GM20000 (cell line): ENCODE results near the gene DNAJC27.

Experiments used
- DNase-seq: peaks from one replicate; pipeline ENCODE4 v3.0.0; 2012; ENCODE audit warnings: low spot score
- TF ChIP-seq, protein P1 (sequence below): IDR thresholded peaks from 2 replicates; pipeline ENCODE4 v1.5.1; 2012; ENCODE audit warnings: mild to moderate bottlenecking, control low read depth; ENCODE audit errors: extremely low read depth, missing control alignments

DNAJC27 gene

DNA sequence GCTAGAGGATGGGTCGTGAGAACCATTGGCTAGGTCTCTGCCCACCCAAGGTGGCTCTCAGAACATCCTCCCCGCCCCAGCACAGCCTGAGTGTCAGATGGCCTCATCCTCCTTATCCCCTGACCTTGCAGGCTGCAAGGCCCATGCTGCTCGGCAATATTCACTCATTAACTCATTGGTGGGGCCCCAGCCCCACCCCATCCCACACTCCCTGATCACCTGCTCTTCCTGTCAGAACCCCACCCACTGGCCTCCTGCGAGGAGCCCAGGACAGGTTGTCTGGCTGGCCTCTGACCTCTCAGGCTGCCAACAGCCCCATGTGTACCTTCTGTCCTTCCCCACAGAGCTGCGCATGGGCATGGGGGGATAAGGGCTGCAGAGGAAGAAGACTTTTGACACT is 57.0 kb downstream of the DNAJC27 start:
- DNase-seq = no peak
- TF ChIP-seq, protein P1, sequence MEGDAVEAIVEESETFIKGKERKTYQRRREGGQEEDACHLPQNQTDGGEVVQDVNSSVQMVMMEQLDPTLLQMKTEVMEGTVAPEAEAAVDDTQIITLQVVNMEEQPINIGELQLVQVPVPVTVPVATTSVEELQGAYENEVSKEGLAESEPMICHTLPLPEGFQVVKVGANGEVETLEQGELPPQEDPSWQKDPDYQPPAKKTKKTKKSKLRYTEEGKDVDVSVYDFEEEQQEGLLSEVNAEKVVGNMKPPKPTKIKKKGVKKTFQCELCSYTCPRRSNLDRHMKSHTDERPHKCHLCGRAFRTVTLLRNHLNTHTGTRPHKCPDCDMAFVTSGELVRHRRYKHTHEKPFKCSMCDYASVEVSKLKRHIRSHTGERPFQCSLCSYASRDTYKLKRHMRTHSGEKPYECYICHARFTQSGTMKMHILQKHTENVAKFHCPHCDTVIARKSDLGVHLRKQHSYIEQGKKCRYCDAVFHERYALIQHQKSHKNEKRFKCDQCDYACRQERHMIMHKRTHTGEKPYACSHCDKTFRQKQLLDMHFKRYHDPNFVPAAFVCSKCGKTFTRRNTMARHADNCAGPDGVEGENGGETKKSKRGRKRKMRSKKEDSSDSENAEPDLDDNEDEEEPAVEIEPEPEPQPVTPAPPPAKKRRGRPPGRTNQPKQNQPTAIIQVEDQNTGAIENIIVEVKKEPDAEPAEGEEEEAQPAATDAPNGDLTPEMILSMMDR = no peak

DNA sequence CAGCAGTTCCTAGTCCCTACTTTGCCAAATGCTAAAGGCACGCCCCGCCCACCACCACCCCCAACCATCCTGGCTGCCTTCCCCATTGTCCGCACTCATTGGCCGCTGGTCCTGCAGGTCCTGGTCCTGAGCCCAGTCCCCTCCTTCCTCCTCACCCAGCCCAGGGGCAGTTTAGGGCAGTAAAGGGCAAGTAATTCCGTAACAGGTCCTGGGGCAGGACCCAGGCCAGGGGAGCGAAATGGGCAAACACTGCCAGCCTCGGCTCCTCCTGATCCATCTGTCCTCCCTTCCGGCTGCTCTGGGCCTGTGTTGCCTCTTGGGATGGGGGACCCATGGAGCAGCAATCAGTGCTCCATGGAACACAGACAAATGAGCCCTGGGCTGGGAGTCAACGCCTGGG is 57.8 kb downstream of the DNAJC27 start:
- no peak for DNase-seq
- TF ChIP-seq, protein P1 = no peak

DNA sequence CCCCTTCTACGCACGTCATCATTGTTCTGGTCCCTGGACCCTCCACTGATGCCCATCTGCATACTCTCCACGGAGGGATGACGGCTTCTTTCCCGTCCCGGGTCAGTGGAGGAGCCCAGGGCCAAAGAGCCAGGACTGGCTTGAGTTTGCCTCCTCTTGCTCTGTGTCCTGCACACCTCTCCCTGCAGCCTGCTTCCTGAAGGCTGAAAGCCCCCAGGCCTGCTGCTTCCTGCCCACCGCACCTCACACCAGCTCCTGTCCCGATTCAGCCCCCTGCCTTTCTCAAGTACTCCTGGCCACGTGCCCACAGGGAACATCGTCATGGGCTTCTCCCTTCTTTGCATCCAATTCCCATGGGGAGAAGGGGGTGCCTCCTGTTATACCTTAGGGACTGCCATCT is 58.8 kb downstream of the DNAJC27 start:
- no peak for DNase-seq
- TF ChIP-seq, protein P1 = no peak

GRCh38 chr2:24912523-24912922 is 59.2 kb downstream of the DNAJC27 start:
- TF ChIP-seq, protein P1 = no peak
- DNase-seq = no peak

GRCh38 chr2:24910245-24910644 is 61.5 kb downstream of the DNAJC27 start:
- DNase-seq = no peak
- TF ChIP-seq, protein P1 = no peak

- DNase-seq = no peak
- TF ChIP-seq, protein P1 = no peak
Observed at GRCh38 chr2:24909555-24910177, 62.1 kb downstream of the DNAJC27 start.

- DNase-seq = no peak
- TF ChIP-seq, protein P1 = no peak
Observed at GRCh38 chr2:24908461-24908901, 63.3 kb downstream of the DNAJC27 start.
